Activated CD4-positive, alpha-beta T cell treated with anti-CD3 and anti-CD28 coated beads, Interleukin-2, amount 50 U/mL, for 16 hours (primary cell): ENCODE measurements around the gene OR5T1.

Source experiments
- DNase-seq: peaks from one replicate; pipeline ENCODE4 v3.0.0-alpha.2; 2020

Gene OR5T1

GRCh38 chr11:56273854-56274253 lies at the start of gene OR5T1:
TSS of gene OR5T1 (plus strand) at chr11:56274154. CDS start at chr11:56275639, 1,485 bp downstream.
- DNase-seq: no peak

GRCh38 chr11:56234155-56234554 lies 39.8 kb upstream of the OR5T1 start, which contains the start of gene OR5T2:
TSS of gene OR5T2 (minus strand) at chr11:56234255. CDS start at chr11:56233062, 1,193 bp downstream.
- no peak for DNase-seq

GRCh38 chr11:56251954-56252353 lies 22.0 kb upstream of the OR5T1 start, which contains the start of gene OR5T3:
TSS of gene OR5T3 (plus strand) at chr11:56252254. CDS start at chr11:56252254, 0 bp downstream.
- no peak for DNase-seq

- DNase-seq: no peak
Measured at GRCh38 chr11:56271092-56271491, 2.9 kb upstream of the OR5T1 start.

GRCh38 chr11:56292154-56292553 lies 18.2 kb downstream of the OR5T1 start, which contains the start of gene OR8H1:
TSS of gene OR8H1 (minus strand) at chr11:56292254. CDS start at chr11:56291062, 1,192 bp downstream.
- DNase-seq: no peak

GRCh38 chr11:56296898-56297297 lies 22.9 kb downstream of the OR5T1 start:
- DNase-seq: no peak

GRCh38 chr11:56307836-56308235 lies 33.9 kb downstream of the OR5T1 start:
- no peak for DNase-seq

- no peak for DNase-seq
Measured at GRCh38 chr11:56314844-56315243, 40.9 kb downstream of the OR5T1 start, which contains the start of gene OR8K3. TSS of gene OR8K3 (plus strand) at chr11:56315144. CDS start at chr11:56318307, 3,163 bp downstream.
